Activated naive CD8-positive, alpha-beta T cell treated with anti-CD3 and anti-CD28 coated beads for 36 hours (primary cell): ENCODE data around the gene DDX51. TPM values are rescaled to one million over a fixed set of nuclear protein-coding genes. Genes with fewer than 3 reads are reported as not detected.

Source experiments
- DNase-seq: peaks from one replicate; pipeline ENCODE4 v3.0.0; 2021
- H3K27ac Mint-ChIP-seq: one replicate; pipeline ENCODE4 v1.8.0; 2022; ENCODE audit warnings: mild to moderate bottlenecking, moderate library complexity, mixed read lengths
- H3K27me3 Mint-ChIP-seq: one replicate; pipeline ENCODE4 v1.8.0; 2022; ENCODE audit warnings: mild to moderate bottlenecking, mixed read lengths
- H3K36me3 Mint-ChIP-seq: one replicate; pipeline ENCODE4 v1.8.0; 2021; ENCODE audit warnings: mild to moderate bottlenecking, mixed read lengths
- H3K4me1 Mint-ChIP-seq: one replicate; pipeline ENCODE4 v1.8.0; 2021; ENCODE audit warnings: mixed read lengths
- H3K4me3 Mint-ChIP-seq: one replicate; pipeline ENCODE4 v1.8.0; 2022; ENCODE audit warnings: mild to moderate bottlenecking, moderate library complexity, mixed read lengths
- H3K9me3 Mint-ChIP-seq: one replicate; pipeline ENCODE4 v1.8.0; 2022; ENCODE audit warnings: mixed read lengths
- total RNA-seq, 2 experiments: library from RNA; stranded (reverse); gene quantifications; one replicate each; pipeline ENCODE4 v1.2.3, GENCODE V29; 2021

DDX51 gene
- total RNA-seq, 2 experiments from 2014 or later, result 32.4 to 34.8 TPM

GRCh38 chr12:132173135-132174014 is 29.3 kb upstream of the DDX51 start:
- Mint-ChIP-seq H3K9me3 (no peaks in the 10 kb centered on the region), H3K4me3 (no peak overlapping the region), H3K27me3 (peaks cover 19% of the 10 kb centered on the region), H3K36me3 (no peaks in the 10 kb centered on the region), H3K27ac (no peak overlapping the region), H3K4me1 (peaks cover 18% of the 10 kb centered on the region)
- no peak for DNase-seq

DNA sequence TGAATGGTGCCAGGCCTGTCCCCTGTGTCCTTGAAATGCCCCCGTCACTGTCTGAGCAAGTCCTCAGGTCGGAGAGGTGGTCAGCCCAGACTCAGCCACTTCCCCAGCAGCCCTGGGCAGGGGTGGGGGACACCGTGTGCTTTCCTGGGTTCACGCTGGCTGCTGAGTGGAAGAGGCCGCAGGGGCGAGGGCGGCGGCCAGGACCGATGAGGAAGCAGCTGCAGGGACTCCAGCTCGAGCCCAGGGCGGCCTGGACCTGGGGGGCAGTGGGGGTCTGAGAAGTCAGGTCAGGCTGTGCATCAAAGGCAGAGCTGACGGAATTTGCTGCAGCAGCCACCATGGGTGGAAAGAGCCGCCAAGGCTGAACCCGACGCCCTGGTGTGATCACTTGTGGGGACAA is 28.5 kb upstream of the DDX51 start:
- H3K9me3 Mint-ChIP-seq, result no peaks in the 10 kb centered on the region
- no peaks in the 10 kb centered on the region for H3K36me3 Mint-ChIP-seq
- H3K4me1 Mint-ChIP-seq, result peaks cover 17% of the 10 kb centered on the region
- H3K27me3 Mint-ChIP-seq, result peaks cover 19% of the 10 kb centered on the region
- no peak overlapping the region for H3K27ac Mint-ChIP-seq
- no peak for DNase-seq
- H3K4me3 Mint-ChIP-seq, result no peak overlapping the region

GRCh38 chr12:132171968-132172521 is 27.9 kb upstream of the DDX51 start:
- Mint-ChIP-seq H3K27ac (no peak overlapping the region), H3K4me1 (peaks cover 17% of the 10 kb centered on the region), H3K27me3 (peaks cover 19% of the 10 kb centered on the region), H3K4me3 (no peak overlapping the region), H3K9me3 (no peaks in the 10 kb centered on the region), H3K36me3 (no peaks in the 10 kb centered on the region)
- DNase-seq, result no peak

- Mint-ChIP-seq H3K9me3 (no peaks in the 10 kb centered on the region), H3K4me1 (peaks cover 17% of the 10 kb centered on the region), H3K4me3 (no peak overlapping the region), H3K36me3 (no peaks in the 10 kb centered on the region), H3K27ac (no peak overlapping the region), H3K27me3 (peaks cover 19% of the 10 kb centered on the region)
- DNase-seq, result no peak
These were observed 27.3 kb upstream of the DDX51 start for GRCh38 chr12:132171293-132171967.

DNA sequence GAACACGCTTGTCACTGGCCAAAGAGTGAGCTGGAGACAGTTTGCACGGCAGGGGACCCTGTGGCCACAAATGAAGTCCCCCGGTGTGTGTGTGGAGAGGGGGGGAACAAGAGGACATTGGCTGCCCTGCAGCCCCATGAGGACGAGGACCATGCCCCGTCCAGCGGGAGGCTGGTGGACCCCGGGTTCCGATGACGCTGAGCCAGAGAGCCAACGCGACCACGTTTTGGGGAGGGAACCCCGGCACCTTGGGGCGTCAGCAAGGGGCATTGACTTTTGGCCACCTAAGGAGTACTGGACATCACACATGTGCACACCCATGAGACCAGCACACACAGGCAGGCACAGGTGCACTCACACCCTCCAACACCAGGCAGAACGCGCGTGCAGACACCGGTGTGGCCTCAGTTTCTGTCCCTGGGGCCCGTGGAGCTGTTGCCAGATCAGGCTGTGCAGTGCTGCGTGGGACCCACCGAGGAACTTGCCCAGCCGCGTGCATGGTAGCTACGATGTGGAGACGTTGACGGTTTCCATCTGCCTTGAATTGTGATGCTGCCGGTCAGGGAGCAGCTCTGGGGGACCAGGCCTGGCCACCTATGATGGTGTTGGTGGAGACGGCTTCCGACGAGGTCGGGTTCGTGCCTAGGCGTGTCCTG is 26.6 kb upstream of the DDX51 start:
- H3K36me3 Mint-ChIP-seq, result no peaks in the 10 kb centered on the region
- no peak overlapping the region for H3K27ac Mint-ChIP-seq

GRCh38 chr12:132170094-132170636 is 26.0 kb upstream of the DDX51 start:
- Mint-ChIP-seq H3K4me3 (no peak overlapping the region), H3K27ac (no peak overlapping the region), H3K4me1 (peaks cover 17% of the 10 kb centered on the region), H3K9me3 (no peaks in the 10 kb centered on the region), H3K27me3 (peaks cover 19% of the 10 kb centered on the region), H3K36me3 (no peaks in the 10 kb centered on the region)
- DNase-seq, result no peak

More for the DNA sequence above, 26.6 kb upstream of the DDX51 start:
- no peaks in the 10 kb centered on the region for H3K9me3 Mint-ChIP-seq
- peaks cover 17% of the 10 kb centered on the region for H3K4me1 Mint-ChIP-seq
- no peak overlapping the region for H3K4me3 Mint-ChIP-seq
- DNase-seq, result no peak
- H3K27me3 Mint-ChIP-seq, result peaks cover 19% of the 10 kb centered on the region

DNA sequence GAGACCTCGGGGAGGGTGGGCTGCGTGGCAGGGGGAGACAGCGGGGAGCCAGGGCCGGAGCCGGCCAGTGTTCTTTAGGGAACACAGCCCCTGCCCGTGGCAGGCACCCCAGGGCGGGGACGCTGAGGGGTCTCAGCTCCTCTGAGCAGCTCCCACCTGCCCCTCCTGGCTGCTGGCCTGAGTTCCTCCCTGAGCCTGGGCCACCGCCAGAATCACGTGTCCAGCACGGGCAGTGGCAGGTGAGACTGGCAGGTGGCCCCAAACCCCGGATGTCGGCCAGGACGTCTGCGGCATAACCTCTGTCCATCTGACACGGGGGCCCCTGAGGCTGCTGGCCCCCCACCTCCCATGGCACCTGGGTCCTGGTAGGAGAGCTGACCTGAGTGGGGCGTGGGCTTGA is 25.3 kb upstream of the DDX51 start:
- no peak for DNase-seq
- no peak overlapping the region for H3K4me3 Mint-ChIP-seq
- H3K27ac Mint-ChIP-seq, result no peak overlapping the region
- peaks cover 13% of the 10 kb centered on the region for H3K27me3 Mint-ChIP-seq
- no peaks in the 10 kb centered on the region for H3K36me3 Mint-ChIP-seq
- peaks cover 13% of the 10 kb centered on the region for H3K4me1 Mint-ChIP-seq
- H3K9me3 Mint-ChIP-seq, result no peaks in the 10 kb centered on the region

GRCh38 chr12:132168311-132169031 is 24.4 kb upstream of the DDX51 start:
- no peak overlapping the region for H3K27ac Mint-ChIP-seq
- peaks cover 12% of the 10 kb centered on the region for H3K27me3 Mint-ChIP-seq
- peaks cover 8% of the 10 kb centered on the region for H3K4me1 Mint-ChIP-seq
- no peak overlapping the region for H3K4me3 Mint-ChIP-seq
- no peaks in the 10 kb centered on the region for H3K36me3 Mint-ChIP-seq
- H3K9me3 Mint-ChIP-seq, result no peaks in the 10 kb centered on the region
- DNase-seq, result no peak

- peaks cover 5% of the 10 kb centered on the region for H3K4me1 Mint-ChIP-seq
These were observed 23.6 kb upstream of the DDX51 start for GRCh38 chr12:132167611-132168310.

GRCh38 chr12:132166801-132167591 is 22.9 kb upstream of the DDX51 start:
- H3K36me3 Mint-ChIP-seq, result no peaks in the 10 kb centered on the region
- no peak overlapping the region for H3K4me3 Mint-ChIP-seq
- DNase-seq, result no peak
- H3K27ac Mint-ChIP-seq, result no peak overlapping the region
- H3K9me3 Mint-ChIP-seq, result no peaks in the 10 kb centered on the region
- no peaks in the 10 kb centered on the region for H3K27me3 Mint-ChIP-seq
- peaks cover 6% of the 10 kb centered on the region for H3K4me1 Mint-ChIP-seq

More at GRCh38 chr12:132167611-132168310, 23.6 kb upstream of the DDX51 start:
- H3K27me3 Mint-ChIP-seq, result peaks cover 5% of the 10 kb centered on the region
- no peak overlapping the region for H3K27ac Mint-ChIP-seq
- no peak overlapping the region for H3K4me3 Mint-ChIP-seq
- no peaks in the 10 kb centered on the region for H3K9me3 Mint-ChIP-seq
- no peaks in the 10 kb centered on the region for H3K36me3 Mint-ChIP-seq
- no peak for DNase-seq

GRCh38 chr12:132166093-132166492 is 22.0 kb upstream of the DDX51 start:
- H3K4me1 Mint-ChIP-seq, result peaks cover 6% of the 10 kb centered on the region
- H3K9me3 Mint-ChIP-seq, result no peaks in the 10 kb centered on the region
- DNase-seq, result no peak
- no peaks in the 10 kb centered on the region for H3K27me3 Mint-ChIP-seq
- no peak overlapping the region for H3K4me3 Mint-ChIP-seq
- no peak overlapping the region for H3K27ac Mint-ChIP-seq
- no peaks in the 10 kb centered on the region for H3K36me3 Mint-ChIP-seq

DNA sequence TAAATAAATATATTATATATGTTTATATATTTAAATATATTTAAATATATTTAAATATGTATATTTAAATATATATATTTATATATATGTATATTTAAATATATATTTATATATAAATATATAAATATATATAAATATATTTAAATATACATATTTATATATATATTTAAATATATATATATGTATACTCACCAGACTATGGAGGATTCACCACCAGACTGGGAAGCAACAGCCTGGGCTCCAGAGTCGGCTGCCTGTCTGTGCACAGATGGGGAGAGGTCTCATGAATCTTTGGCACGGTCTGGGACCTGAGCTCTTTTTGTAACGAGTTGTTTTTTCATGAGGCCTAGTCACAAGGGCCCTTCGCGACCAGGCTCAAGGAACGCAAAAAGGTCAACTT is 21.5 kb upstream of the DDX51 start:
- no peak for DNase-seq
- Mint-ChIP-seq H3K36me3 (no peaks in the 10 kb centered on the region), H3K27me3 (no peaks in the 10 kb centered on the region), H3K4me3 (no peak overlapping the region), H3K4me1 (peaks cover 6% of the 10 kb centered on the region), H3K27ac (no peak overlapping the region), H3K9me3 (no peaks in the 10 kb centered on the region)

DNA sequence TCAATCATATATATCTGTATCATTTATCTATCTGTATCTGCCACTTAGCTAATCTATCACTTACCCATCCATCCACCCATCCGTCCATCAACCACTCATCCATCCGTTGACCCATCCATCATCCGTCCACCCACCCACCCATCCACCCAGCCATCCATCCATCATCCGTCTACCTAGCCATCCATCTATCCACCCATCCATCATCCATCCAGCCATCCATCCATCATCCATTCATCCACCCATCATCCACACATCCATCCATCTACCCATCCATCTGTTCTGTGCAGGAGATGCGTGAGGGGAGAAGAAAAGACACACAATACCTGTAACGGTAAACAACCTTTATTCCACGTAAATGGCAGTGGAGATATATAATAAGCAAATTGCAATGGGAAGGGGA is 20.3 kb upstream of the DDX51 start:
- Mint-ChIP-seq H3K36me3 (no peaks in the 10 kb centered on the region), H3K27me3 (no peaks in the 10 kb centered on the region), H3K4me3 (no peak overlapping the region), H3K27ac (no peak overlapping the region), H3K9me3 (no peaks in the 10 kb centered on the region), H3K4me1 (peaks cover 6% of the 10 kb centered on the region)
- DNase-seq, result no peak
